GM12865 (cell line): ENCODE data around the gene NEU4.
"Not testable (repeated sequence)": the region's sequence is repeated elsewhere in the genome, so short reads cannot be mapped to it uniquely, and the experiment has no call there.

ENCODE experiments used
- DNase-seq: peaks from one replicate; pipeline ENCODE4 v3.0.0; 2010; ENCODE audit warnings: low read depth
- H3K4me3 ChIP-seq: 2 replicates; pipeline ENCODE4 v1.5.1; 2011; ENCODE audit warnings: mild to moderate bottlenecking, low read depth, low read length, control low read depth
- TF ChIP-seq, protein P1 (sequence below): IDR thresholded peaks from 2 replicates; pipeline ENCODE4 v1.5.1; 2011; ENCODE audit warnings: low read length, control low read depth, low read depth, inconsistent platforms; ENCODE audit not compliant: insufficient read depth; ENCODE audit errors: missing control alignments

The NEU4 gene

GRCh38 chr2:241775223-241776177 is 33.5 kb upstream of the NEU4 start:
- no peak for DNase-seq
- no peak overlapping the region for H3K4me3 ChIP-seq
- TF ChIP-seq, protein P1, sequence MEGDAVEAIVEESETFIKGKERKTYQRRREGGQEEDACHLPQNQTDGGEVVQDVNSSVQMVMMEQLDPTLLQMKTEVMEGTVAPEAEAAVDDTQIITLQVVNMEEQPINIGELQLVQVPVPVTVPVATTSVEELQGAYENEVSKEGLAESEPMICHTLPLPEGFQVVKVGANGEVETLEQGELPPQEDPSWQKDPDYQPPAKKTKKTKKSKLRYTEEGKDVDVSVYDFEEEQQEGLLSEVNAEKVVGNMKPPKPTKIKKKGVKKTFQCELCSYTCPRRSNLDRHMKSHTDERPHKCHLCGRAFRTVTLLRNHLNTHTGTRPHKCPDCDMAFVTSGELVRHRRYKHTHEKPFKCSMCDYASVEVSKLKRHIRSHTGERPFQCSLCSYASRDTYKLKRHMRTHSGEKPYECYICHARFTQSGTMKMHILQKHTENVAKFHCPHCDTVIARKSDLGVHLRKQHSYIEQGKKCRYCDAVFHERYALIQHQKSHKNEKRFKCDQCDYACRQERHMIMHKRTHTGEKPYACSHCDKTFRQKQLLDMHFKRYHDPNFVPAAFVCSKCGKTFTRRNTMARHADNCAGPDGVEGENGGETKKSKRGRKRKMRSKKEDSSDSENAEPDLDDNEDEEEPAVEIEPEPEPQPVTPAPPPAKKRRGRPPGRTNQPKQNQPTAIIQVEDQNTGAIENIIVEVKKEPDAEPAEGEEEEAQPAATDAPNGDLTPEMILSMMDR, result no peak

DNA sequence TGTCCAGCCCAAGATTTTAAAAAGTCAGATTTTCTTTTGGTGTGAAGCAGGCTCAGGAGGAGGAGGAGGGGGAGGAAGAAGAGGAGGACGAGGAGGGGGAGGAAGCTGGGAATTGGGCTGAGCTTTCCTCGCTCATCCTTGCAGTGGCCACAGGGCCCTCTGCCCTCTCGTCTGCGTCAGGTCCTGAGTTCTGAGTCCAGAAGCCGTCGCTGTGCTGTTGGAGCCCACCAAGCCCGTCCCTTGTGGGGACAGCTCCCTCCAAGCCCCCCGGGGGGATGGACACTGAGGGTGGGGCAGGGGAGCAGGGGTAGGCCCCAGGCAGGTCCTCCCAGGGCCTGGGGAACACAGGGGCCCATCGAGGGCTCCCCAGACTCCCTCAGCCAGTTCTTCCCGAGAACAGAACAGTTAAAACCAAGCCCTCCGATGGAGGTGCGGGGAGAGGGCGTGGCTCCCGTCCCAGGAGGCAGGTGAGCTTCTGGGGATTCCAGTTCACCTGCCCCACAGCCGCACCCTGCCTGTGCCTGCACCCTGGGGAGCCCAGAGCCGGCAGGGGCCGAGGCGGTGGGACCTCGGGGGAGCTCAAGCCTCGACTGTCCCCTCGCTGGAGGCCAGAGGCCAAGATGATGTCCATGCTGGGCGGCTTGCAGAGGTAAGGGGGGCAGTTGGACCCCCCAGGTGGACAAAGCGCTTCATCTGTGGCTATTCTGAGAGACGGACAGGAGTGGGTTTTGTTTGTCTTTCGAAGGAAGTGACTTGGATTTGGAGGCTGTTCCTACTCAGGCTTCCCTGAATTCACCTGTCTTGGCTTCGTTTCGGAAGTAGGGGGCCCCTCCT is 32.4 kb upstream of the NEU4 start, which contains the start of gene GAL3ST2:
Gene GAL3ST2 (plus strand): TSS at position 487 of the 834 bp plus-strand sequence. CDS start 134 bp downstream, at position 621.
- TF ChIP-seq, protein P1, result no peak
- no peak for DNase-seq
- H3K4me3 ChIP-seq, result no peak within 1 kb of the TSS

- DNase-seq, result no peak
- H3K4me3 ChIP-seq, result no peak overlapping the region
- TF ChIP-seq, protein P1, result no peak
These were observed 31.8 kb upstream of the NEU4 start for GRCh38 chr2:241777170-241777685.

DNA sequence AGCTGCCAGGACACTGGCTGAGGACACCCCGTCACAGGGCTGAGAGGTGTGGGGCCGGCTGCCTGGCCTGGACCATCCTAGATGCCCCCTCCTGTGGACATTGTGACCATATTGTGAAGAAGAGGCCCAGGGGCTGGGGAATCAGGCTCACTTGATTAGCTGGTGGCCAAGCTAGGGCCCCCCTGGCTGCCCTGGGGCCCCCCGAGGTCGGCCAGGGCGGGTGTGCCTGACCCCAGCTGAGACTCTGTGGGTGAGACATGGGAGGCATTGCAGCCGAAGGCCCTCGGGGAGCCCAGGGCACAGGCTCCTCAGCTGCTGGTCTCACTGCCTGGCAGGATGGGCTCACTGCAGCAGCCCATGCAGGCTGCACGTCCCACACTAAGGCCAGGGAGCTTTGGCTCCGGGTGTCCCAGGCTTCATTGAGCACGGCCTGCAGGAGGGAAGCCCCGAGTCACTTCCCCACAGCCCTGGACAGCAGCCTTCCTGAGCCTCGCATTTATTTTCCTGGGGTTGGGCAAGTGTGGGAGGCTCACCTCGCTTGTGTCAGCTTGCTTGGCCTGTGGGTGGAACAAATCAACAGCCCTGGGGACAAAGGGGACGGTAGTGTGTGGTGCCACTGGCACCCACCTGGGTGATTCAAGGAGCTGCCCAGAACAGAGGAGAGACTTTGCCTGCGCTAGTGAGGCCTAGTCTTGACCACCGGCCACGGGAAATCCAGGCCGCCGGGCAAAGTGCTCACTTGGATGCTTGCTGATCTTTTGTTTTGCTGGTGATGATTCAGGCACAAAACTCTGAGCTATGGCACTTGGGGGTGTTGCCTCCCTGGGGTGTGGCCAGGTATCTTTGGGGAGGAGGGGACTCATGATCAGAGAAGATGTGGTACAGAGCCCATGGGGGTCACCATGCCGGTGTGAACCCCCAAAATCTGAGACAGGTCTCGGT is 31.0 kb upstream of the NEU4 start:
- H3K4me3 ChIP-seq, result no peak overlapping the region
- no peak for DNase-seq

DNA sequence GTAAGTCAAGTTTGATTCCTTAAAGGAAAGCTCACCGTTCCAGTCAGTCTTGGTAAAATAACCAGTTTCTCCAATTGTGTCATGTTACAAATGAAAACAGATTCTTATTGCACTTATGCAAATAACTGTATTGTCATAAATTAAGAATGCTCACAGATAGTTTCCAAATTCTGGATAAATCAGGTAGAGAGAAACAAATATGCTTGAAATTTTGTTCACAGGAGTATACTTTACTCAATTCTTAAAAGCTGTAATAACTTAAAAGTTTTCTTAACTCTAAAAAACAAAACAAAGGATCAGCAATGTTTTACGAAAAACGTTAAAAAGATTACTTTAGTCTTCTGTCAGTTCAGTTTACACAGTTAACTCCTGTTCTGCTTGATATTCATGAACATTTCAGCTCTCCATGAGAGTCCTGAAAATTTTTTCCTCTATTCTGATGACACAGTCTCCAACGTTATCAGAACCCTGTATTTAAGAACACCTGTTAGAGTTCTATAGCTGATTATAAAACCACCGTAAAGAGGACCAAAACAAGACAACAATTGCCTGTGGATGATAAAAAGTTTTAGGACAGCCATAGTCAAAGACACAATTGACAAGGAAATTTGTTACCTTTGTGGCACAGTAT is 27.9 kb upstream of the NEU4 start:
- TF ChIP-seq, protein P1, result no peak
- no peak for DNase-seq
- H3K4me3 ChIP-seq, result no peak overlapping the region

More for the DNA sequence above, 31.0 kb upstream of the NEU4 start:
- TF ChIP-seq, protein P1, result no peak

- DNase-seq, H3K4me3 ChIP-seq: not testable (repeated sequence)
These were observed 26.9 kb upstream of the NEU4 start for GRCh38 chr2:241782053-241782452.
